IPS DF 4.7 (cell line): Measurements from ENCODE around the gene TBL1Y.
"Not testable (repeated sequence)": the region's sequence is repeated elsewhere in the genome, so short reads cannot be mapped to it uniquely, and the experiment has no call there.

ENCODE experiments used
- DNase-seq: peaks from one replicate; pipeline ENCODE4 v3.0.0-alpha.2; 2013; ENCODE audit warnings: low spot score; ENCODE audit errors: extremely low read depth

Gene TBL1Y

DNA sequence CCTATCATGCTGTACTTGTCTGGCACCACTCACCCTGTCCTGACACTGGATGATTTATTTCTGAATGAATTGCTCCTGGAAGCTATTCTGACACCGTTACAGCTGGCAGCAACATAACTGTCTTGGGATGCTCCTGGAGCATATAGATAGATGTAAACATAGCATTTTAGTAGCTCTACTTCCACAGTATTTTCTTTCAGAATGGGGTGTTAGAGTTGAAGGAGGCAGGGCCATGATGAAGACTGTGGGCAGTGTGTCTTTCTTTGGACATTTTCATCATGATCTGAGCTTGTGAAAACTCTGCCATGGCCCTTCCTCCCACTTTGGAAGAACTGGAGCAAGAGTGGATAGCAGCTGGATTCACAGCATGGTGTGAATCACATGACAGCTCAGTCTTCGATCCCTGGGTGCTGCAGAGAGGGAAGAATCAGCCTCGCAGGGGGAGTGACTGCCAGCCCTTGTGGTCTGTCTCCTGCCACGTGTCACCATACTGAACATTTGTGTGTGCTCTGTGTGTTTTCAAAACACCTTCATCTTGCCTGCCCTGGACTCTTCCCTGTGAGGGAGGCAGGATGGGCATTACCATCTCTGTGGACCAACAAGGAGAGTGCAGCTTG lies 61.9 kb downstream of the TBL1Y start:
- DNase-seq, result no peak

DNA sequence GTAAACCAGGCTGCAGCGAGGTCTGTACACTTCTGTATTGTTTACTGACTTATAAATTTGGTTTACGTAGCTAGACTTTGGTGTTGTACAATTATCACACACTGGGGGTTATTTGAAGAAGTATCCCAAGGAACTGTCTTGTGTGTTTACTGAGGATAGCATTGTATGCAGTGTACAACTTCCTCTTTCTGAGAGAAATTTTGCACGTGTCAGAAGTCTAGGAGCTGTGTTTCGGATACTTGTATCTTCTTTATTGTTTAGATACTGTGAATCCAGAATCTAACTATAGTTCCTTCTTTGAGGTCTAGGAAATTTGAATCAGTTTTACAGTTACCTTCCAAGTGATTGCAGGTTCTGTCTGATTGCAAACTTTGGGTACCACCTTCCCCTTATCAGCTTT lies 64.5 kb downstream of the TBL1Y start:
- DNase-seq, result no peak

DNA sequence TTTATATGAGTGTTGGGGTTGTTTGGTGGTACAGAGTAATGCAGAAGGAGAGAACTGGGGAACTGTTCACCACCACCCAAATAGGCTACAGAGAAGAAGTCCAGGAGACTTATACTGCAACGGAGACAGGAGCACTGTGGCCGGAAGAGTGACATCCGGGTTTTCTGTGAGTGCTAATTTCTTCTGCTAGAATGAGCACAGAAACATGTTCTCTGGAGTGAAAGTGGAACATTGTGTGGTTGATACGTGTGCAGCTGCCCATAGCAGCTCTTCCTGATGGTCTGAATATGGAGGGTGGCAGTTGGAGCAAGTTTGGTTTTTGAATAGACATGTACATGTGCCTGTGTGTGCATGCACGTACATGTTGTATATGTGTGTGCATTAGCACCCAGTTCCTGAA lies 67.3 kb downstream of the TBL1Y start:
- DNase-seq, result no peak

DNA sequence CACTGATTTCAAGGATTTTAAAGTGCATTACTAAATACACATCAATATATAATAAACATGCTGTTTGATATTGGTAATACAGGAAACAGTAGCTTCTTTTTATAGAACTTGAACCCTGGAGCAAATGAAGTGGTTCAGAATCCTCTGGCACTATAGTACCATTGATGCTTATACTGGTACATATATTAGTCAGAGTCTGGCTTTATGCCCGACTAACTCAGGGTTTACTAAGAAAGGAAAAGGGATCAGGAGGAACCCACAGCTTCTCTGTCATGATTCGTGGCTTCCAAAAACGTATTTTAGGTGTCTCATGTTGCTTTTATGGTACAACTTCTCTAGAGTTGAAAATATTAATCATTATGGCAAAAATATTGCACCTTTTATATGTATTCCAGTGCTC lies 72.7 kb downstream of the TBL1Y start:
- no peak for DNase-seq

DNA sequence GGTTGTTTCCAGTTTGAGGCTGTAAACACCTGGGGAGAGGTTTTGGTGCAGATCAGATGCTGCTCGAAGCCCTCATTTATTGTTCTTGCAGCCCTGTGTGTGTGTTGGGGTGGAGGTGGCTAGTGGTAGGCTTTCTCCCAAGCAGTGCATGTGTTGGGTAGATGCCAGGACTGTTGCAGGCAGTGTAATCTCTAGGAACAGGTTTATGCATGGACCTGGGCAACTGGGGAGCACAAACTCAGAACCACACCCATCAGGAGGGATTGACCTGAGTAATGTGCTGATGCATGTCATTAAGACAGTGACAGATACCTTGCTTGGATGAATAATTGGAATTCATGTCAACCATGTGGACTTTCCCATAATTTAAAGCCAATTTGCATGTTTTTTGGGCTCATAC lies 77.3 kb downstream of the TBL1Y start:
- no peak for DNase-seq

DNA sequence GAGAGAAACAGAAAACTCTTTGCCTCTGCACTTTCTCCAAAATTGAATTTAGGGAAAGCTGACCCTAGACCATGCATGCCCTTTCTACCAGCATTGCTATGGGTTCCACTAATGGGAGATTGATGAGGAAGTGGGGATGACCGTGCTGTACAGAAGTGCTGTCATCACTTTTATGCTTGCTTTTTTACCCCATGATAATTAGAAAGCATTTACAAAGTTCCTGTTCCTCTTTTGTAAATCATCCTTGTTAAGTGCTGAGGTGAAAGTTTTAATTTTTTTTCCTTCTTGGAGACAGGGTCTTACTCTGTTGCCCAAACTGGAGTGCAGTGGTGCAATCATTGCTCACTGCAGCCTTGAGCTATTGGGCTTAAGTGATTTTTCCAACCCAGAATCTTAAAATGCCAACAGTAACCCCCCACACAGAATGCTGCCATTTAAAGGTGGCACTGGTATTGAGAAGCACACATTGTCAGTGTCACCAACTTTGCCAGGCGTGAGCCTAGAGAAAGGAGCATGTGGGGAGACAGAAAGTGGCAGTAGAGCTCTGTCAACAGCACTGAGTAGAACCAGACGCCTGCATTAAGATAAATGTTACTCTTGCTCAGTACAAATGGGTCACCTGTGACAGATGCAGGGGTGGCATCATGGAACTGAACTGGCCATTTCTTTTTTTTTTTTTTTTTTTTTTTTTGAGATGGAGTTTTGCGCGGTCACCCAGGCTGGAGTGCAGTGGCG lies 79.6 kb downstream of the TBL1Y start:
- no peak for DNase-seq

DNA sequence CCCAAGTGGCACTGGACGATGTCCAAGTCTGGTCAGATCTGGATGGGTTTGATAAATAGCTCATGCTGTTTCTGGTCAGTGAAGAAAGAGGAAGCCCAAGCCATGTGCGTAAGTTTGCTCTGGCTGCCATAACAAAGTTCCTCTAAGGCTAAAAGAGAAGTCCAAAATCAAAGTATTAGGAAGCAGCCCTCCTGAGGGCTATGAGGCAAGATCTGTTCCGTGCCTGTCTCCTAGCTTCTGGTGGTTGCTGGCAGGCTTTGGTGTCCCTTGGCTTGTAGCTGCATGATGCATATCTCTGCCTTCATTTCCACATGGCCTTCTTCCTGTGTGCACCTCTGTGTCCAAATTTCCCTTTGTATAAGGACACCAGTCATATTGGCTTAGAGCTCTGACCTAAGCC lies 81.5 kb downstream of the TBL1Y start:
- DNase-seq, result no peak

DNA sequence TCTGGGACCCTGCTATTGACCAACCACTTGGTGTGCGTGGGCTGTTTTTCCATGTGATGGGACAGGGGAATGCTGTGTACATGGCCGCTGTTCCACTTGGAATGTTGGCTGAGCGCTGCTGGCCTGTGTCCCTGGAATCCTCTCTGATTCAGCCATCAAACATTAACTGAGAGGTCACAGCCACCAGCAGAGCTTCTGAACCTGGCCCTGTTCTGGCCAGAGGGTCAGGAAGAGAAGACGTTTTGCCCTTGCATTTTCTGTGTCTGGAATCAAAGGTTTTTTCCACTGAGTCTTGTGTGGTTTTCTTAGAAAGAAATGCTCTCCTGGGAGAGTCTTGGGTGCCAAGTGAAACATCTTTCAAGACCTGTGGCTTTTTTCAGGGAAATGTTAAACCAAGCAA lies 85.5 kb downstream of the TBL1Y start:
- no peak for DNase-seq

DNA sequence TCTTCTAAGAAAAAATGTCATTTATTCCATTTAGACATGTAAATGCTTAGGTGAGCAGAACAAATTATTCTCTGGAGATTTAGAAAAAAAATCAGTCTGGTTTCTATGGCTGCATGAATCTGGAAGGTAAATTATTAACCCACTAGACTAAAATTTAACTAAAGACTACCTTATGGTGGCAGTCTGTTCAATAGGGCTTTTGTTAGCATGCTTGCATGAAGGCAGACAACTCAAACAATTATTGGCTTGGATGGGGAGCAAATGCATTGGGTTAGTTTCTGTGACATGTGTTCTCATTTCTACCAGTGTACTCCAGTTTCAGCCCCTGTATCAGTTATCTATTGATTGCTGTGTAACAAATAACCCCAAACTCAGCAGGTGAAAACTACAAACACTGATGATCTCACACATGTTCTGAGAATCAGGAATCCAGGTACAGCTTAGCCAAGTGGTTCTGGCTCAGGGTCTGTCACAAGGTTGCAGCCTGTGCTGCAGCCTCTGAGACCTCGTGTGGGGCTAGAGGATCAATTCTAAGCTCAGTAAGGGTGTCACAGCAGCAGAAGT lies 87.1 kb downstream of the TBL1Y start:
- DNase-seq, result no peak

DNA sequence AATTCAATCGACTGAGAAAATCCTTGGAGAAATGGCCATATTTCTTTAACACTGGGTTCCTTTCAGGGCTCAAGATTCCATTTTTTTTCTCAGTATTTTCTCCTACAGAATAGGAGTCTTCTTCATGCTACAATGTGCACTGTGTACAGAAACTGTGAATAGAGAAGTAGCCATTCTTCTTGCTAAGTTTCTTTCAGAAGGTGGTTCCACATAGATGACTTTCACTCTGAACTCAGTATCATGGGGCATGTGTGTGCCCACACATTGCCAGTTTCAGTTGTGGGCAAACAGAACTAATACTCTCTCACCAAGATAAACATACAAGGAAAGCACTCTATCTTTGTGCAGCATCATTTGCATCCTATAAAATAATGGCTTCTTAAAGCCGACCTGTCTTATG lies 89.4 kb downstream of the TBL1Y start:
- DNase-seq, result no peak

DNA sequence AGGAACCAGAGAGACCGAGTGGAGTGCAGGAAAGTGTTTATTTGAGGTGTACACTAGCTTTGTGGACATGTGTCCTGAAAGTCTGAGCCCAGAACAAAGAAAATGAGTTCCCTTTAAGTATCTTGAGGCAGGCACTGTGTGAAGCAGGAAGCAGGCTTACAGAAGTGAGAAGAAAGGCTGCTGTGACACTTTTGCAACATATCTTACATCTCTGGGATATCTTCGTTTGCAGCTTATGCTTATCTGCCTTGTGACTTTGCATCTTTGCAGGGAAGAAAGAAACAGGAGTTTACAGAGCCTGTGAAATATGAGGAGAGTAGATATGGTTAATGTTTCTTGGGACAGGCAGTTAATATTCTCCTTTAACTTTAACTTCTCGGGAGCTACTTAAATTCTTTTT lies 92.1 kb downstream of the TBL1Y start:
- no peak for DNase-seq

DNA sequence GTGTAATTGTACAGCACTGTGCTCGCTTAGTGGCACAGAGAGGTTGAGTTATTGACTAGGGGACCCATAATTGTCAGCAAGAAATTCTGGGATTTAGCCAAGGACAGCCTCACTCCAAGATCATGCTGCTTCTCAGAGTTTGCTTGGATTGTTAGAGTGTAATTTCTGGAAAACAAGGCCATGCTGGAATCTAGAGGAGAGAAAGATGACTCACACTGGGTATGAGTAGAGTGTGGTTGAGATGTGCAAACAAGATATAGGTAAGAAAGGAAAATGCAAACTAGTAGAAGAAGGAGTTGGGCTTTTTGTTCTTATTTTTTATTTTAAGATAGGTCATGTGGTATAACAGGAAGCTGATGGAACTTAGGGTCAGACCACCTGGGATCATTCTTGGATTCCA lies 97.4 kb downstream of the TBL1Y start:
- no peak for DNase-seq

DNA sequence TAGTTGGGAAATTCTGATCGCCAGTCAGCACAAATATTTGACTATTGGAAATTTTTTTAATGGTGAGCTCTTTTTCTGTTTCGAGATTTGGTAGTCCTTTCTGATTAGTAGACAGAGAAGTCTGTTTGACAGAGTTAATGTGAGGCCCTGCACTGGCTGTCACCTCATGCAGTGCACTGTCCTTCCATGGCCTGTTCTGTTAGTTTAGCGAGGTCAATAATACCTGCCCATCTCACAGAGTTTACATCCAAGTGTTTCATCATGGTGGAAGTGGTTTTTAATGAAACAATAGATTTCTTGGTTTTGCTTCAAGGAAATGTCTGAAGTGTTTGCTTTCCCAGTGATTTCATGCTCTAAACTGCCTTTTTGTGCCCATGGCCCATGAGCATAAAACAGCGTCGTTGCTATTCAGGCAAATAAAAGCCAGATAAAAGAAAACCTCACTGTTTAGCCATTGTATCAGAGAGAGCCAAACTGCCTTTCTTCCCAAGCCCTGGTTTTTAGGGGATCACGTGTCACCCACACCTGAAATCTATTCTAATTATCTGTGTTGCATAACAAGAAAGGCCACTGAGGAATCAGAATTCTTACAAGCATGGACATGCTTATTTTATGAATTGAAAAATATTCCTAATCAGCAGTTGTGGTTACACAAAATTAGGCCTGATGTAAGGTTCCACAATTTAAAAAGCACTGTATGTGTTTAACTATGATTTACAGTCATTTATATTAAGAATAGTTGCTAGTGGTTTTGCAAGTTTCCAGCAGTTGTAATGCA lies 98.3 kb downstream of the TBL1Y start:
- DNase-seq, result no peak

DNA sequence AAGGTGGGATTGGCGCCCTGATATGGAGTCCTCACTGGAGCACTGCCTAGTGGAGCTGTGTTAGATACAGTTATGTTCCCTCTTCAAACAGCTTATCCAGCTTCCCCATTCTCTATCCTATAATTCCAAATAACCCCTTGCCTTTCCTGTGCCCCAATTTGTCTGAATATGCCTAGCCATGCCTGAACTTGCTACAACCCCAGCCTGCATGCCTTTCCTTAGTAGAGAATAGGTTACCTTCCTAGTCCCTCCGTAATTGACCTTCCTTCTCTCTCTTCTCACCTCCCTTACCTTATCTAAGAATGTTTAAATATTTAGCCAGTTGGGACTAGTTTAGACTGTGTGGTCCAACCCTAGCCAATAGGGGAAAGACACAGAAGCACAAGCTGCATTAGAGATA lies 102.6 kb downstream of the TBL1Y start:
- no peak for DNase-seq

DNA sequence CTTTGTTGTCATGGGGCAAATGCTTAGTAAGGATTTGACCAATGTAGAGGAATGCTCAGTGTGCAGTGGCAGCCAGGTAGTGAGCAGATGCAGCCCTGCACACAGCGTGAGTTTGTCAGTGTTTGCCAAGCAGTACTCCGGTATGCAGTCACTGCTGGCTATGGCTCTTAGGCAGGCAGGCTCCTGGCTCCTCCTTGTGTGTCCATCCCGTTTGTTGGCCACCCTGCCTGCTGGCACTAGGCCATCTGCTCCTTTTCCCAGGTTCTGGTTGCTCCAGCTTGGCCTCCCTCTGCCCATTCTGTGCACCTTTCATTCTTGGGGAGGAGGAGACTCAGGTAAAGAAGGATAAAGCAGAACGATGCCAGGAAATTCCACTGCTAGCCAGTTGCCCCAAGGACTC lies 106.0 kb downstream of the TBL1Y start:
- DNase-seq, result no peak

DNA sequence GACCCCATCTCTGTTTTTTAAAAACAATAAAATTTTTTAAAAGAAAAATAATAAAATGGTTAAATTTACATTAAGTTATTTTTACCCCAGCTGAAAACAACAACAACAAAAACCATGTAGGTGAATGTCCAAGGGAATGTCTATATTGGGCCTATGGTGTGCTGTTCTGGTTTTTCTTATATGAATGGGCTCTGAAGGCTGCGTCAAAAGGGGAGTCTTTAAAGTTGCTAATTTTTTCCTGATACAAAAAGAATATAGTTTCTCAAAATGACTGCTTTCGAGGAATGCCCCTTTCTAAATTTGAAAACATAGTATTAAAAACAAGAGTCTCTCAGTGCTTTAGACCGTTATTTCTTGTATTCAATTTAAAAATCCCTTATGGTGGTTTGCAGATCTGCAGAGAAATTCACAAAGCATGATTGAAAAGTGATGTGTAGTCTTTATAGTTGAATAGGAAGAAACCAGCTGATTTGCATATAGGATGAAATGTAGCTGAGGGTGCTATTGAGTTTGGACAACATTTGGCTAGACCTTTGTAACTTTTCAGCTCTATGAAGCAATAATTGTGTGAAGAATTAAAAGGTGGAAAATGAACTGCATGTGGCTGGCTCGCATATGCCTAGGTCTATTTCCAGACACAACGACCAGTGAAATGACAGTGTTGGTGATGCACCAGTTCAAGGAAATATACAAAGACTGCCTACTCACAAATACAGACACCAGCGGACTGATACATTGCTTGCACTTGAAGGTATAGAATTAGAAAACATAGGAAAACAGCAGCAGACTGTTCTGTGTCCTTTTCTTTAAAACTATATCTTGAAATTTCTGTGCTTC lies 107.0 kb downstream of the TBL1Y start:
- DNase-seq, result no peak

DNA sequence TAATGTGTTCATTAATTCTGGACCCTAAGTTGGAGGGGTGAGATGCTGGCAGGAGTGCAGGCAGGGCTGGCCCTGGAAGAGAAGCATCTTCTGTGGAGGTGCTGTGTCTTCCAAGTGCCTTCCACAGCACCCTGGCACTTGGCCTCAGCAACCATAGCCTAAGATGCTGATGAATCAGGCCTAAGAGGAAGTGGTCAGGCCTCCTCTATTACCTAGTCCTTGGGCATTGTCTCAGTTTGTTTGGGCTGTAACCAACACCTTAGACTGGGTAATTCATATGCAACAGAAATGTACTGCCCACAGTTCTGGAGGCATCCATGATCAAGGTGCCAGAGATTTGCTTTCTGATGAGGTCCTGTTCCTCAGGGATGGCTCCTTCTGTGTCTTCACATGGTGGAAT lies 128.5 kb downstream of the TBL1Y start:
- DNase-seq, result no peak

DNA sequence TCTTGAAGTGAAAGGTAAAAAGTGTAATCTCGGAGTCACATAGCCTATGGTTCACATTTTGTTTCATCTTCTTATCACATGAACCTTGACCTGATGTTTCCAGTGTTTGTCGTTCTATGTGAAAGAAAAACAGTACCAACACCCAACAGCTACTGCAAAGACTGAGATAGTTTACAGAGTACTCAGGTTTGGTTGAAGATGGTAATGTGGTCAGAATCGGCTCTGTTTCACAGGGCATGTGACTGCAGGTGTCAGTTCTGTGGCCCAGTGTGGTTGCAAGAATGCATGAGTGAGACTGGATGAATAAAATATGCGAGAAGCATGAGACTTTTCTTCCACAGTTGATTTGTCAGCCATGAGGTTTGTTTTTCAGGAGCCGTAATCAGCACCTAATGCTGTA lies 130.2 kb downstream of the TBL1Y start:
- no peak for DNase-seq

DNA sequence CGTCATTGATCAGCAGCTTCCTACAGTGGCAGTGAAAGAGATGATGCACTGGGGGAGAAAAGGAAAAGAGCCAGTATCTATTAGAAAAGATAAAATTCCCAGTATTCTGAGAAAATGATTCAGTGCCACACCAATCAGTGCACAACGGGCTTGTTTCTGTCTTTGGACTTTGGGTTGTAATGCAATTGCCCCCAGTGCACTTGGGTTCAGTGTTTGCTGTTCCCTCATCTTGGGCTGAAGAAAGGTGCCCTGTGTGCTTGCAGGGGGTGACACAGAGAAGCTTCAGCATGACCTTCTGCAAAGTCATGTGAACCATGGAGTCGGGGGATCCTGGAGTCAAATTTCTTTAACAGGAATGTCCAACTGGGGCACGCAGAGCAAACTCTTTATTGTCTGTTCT lies 131.5 kb downstream of the TBL1Y start:
- DNase-seq, result no peak

DNA sequence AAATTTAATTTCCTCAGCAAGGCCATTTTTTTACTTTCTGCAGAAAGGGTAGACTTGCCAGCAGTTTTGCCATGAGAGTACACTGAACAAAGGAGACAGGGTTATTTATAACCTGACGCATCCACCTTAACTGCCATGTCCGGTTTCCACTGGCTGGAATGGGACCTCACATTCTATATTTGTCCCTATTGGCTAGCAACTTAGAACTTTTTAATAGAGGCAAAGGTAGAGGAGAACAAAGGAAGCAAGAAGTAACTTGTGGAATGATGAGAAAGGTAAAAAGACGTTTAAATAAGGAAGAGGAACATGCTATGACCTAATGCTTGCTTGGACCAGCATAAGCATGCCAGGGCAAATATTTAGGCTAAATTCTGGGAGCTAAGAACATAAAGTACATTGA lies 142.0 kb downstream of the TBL1Y start:
- not testable (repeated sequence) for DNase-seq

DNA sequence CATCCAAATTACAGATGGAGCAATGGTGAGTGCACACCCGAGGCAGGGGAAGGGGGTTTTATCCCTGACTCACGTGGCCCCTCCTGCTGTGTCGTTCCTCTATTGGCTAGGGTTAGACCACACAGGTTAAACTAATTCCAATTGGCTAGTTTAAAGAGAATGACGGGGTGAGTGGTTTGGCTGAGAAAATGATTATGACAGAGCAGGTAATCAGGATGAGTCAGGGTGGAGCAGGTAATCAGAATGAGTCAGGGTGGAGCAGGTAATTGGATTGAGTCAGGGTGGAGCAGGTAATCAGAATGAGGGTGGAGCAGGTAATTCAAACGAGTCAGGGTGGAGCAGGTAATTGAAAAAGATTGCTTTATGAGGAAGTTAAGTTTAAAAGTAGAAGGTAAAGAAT lies 146.4 kb downstream of the TBL1Y start:
- no peak for DNase-seq

DNA sequence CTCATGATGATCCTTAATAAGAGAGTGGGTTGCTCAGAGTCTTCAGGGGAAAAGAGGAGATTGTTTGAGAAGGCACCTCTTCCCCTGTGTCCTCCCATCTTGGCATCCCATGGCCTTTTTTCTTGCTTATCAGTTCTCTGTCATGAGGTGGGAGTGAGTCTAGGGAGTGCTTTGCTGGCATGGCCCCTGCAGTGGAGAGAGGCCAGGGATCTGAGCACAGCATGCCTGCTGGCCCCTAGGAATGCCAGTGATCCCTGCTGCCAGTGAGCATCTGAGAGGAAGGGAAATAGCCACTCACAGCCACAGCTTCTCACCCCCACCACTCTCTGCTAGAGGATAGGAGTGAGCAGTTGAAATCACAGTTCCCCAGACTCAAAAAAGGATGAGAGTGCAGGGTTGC lies 168.2 kb downstream of the TBL1Y start:
- no peak for DNase-seq
